GM12891 (cell line): ENCODE data around the gene HOXA1.

Source experiments
- PAX5 ChIP-seq: IDR thresholded peaks from 2 replicates; pipeline ENCODE4 v1.6.1; 2011; ENCODE audit warnings: low read length, moderate library complexity, mild to moderate bottlenecking; ENCODE audit not compliant: insufficient read depth, severe bottlenecking
- POLR2A ChIP-seq: IDR thresholded peaks from 2 replicates; pipeline ENCODE4 v1.6.1; 2011; ENCODE audit warnings: low read depth, low read length, control low read depth
- POLR2AphosphoS5 ChIP-seq: IDR thresholded peaks from 2 replicates; pipeline ENCODE4 v1.6.1; 2011; ENCODE audit warnings: low read depth, low read length, control low read depth
- POU2F2 ChIP-seq: IDR thresholded peaks from 2 replicates; pipeline ENCODE4 v1.6.1; 2011; ENCODE audit warnings: low read depth, mild to moderate bottlenecking, control low read depth, low read length, moderate library complexity
- SPI1 ChIP-seq: IDR thresholded peaks from 2 replicates; pipeline ENCODE4 v1.6.1; 2011; ENCODE audit warnings: low read depth, low read length, control low read depth
- TAF1 ChIP-seq: IDR thresholded peaks from 2 replicates; pipeline ENCODE4 v1.6.1; 2011; ENCODE audit warnings: low read depth, low read length, control low read depth

DNA sequence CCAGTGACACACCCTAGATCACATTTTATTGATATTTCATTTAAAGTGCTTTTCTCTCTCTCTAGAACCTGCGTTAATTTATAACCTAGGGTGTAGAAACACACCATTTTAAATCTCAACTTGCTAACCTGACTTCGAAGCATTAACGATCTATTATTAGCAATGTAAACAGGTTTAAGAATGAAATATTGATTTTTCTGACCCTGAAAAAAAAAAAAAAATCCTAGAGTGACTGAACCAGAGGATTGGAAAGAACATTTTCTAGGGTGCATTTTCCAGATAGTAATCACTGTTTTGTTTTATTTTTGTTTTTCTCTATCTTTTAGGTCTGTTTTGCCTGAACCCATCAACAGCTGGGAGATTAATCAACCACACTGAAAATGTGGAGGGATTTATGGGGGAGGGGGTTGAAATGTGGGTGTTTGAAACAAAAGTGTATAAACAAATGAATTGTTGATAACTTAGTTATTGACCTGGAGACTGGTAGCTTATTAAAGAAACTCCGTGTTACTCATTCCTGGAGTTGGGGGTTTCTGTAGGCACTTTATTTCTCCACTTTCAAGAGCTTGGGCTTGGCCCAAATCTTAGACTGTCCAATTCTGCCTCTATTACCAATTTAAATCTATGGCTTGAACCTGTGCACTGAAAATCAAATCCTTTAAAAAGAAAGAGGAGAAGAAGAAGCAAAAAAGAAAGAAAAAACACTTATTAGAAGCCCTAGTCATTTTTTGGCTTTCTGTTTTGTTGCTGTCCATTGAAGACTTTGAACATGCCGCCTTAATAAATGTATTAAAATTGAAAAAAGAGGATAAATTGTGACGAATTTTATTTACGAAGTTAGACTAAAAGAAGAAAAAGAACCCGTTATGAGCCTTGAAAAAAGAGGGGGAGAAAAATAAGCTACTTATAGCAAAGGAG lies 3.9 kb upstream of the HOXA1 start:
- TF ChIP-seq POLR2A (no peak), POU2F2 (no peak), TAF1 (no peak), POLR2AphosphoS5 (no peak), SPI1 (no peak), PAX5 (no peak)
